K562 (cell line): ENCODE measurements around the gene SLC11A1. TPM values are rescaled to one million over a fixed set of nuclear protein-coding genes. Genes with fewer than 3 reads are reported as not detected.

Experiments
- ATAC-seq: fragments of 200-7000 bp; cut with Tn5 transposase; 3 replicates; pipeline ENCODE4 v1.9.1; 2020; ENCODE audit warnings: moderate library complexity
- BruUV-seq: library from RNA; stranded (reverse); fragments of 400-500 nt; replicated peaks from 2 replicates; lab custom pipeline; 2021; lab: Mats Ljungman, UMichigan
- CTCF ChIA-PET: fragments of 300-600 bp; formaldehyde crosslinking; extraction: SDS; loops from one replicate; lab custom pipeline; 2021; ENCODE audit warnings: low intra/inter-chr PET ratio; lab: Yijun Ruan, JAX
- POLR2A ChIA-PET: fragments of 300-600, 350-650 bp; sonication (Branson Sonifier 250); formaldehyde crosslinking; extraction: SDS; loops from one replicate; lab custom pipeline; 2021; ENCODE audit warnings: antibody characterized with exemption, inconsistent platforms; lab: Yijun Ruan, JAX
- DNase-seq, 4 experiments: peaks; one replicate each; pipeline versions ENCODE4 v3.0.0 to v3.0.0-alpha.2; 2011 to 2018; ENCODE audit warnings: low spot score in 3 of 4, mixed read lengths in 3 of 4; ENCODE audit errors: extremely low read depth in 1 of 4
- FAIRE-seq: peaks from 2 replicates; lab custom pipeline; 2011; peaks lifted over from hg19 to GRCh38; lab: Jason Lieb, UNC
- H2AFZ ChIP-seq: 2 replicates; pipeline ENCODE4 v1.6.0; 2011; ENCODE audit warnings: low read depth, low read length, control low read depth, inconsistent platforms
- H3K27ac ChIP-seq: fragments of 200-600 bp; 3 replicates; pipeline ENCODE4 v1.8.0; 2011; ENCODE audit warnings: low read depth, mild to moderate bottlenecking, control low read depth, inconsistent platforms, low read length, moderate library complexity, mixed read lengths; ENCODE audit errors: extremely low read depth
- H3K27me3 ChIP-seq, 2 experiments: fragments of 300-600 bp in 1 of 2; 2 replicates in 1 of 2; 3 replicates in 1 of 2; pipeline versions ENCODE4 v1.6.0 to v1.8.0; 2011; ENCODE audit warnings: inconsistent platforms in 2 of 2, low read length in 2 of 2, mild to moderate bottlenecking in 1 of 2, mixed read lengths in 1 of 2, moderate library complexity in 1 of 2; ENCODE audit not compliant: control insufficient read depth in 2 of 2, insufficient read depth in 2 of 2
- H3K36me3 ChIP-seq: fragments of 300-600 bp; 3 replicates; pipeline ENCODE4 v1.8.0; 2011; ENCODE audit warnings: mild to moderate bottlenecking, low read length, inconsistent platforms; ENCODE audit not compliant: control insufficient read depth, insufficient read depth
- H3K4me1 ChIP-seq, 2 experiments: fragments of 200-600 bp in 1 of 2; replicated peaks in 1 of 2; 2 replicates in 1 of 2; 3 replicates in 1 of 2; pipeline versions ENCODE4 v1.5.1 to v1.8.0; 2011; ENCODE audit warnings: inconsistent platforms in 2 of 2, low read length in 2 of 2, mild to moderate bottlenecking in 1 of 2, mixed read lengths in 1 of 2, moderate library complexity in 1 of 2; ENCODE audit not compliant: control insufficient read depth in 2 of 2, insufficient read depth in 2 of 2
- H3K4me2 ChIP-seq: 2 replicates; pipeline ENCODE4 v1.6.1; 2011; ENCODE audit warnings: low read length, control low read depth, inconsistent platforms, mixed read lengths; ENCODE audit not compliant: insufficient read depth
- H3K4me3 ChIP-seq: fragments of 200-600 bp; sonication (generic), shearing (Covaris generic); 2 replicates; pipeline ENCODE4 v1.5.1; 2016; ENCODE audit warnings: control low read depth, inconsistent platforms
- H3K79me2 ChIP-seq: fragments of 200-600 bp; 3 replicates; pipeline ENCODE4 v1.8.0; 2011; ENCODE audit warnings: low read length, inconsistent platforms; ENCODE audit not compliant: control insufficient read depth, insufficient read depth
- H3K9ac ChIP-seq, 2 experiments: 2 replicates each; pipeline versions ENCODE4 v1.6.0 to v1.6.1; 2011; ENCODE audit warnings: low read depth in 2 of 2, low read length in 2 of 2, control low read depth in 1 of 2, inconsistent platforms in 1 of 2, mild to moderate bottlenecking in 1 of 2, mixed read lengths in 1 of 2; ENCODE audit not compliant: insufficient read depth in 1 of 2
- H3K9me1 ChIP-seq: one replicate; pipeline ENCODE4 v1.6.0; 2011; ENCODE audit warnings: inconsistent platforms, mild to moderate bottlenecking, low read length, moderate library complexity; ENCODE audit not compliant: control insufficient read depth, insufficient read depth
- H3K9me3 ChIP-seq: replicated peaks from 2 replicates; pipeline ENCODE4 v1.5.1; 2011; ENCODE audit warnings: low read depth, low read length, inconsistent platforms; ENCODE audit not compliant: control insufficient read depth, insufficient read depth
- H4K20me1 ChIP-seq: replicated peaks from 2 replicates; pipeline ENCODE4 v1.6.1; 2011; ENCODE audit warnings: low read length, inconsistent platforms, mixed read lengths; ENCODE audit not compliant: control insufficient read depth, insufficient read depth
- BRD4 ChIP-seq: fragments of 200-600 bp; sonication (generic); IDR thresholded peaks from 2 replicates; pipeline ENCODE4 v1.6.1; 2017; ENCODE audit warnings: inconsistent platforms
- CBFA2T2 ChIP-seq: fragments of 450-650 bp; conservative IDR thresholded peaks from 2 replicates; pipeline ENCODE4 v1.6.1; 2017; ENCODE audit warnings: mild to moderate bottlenecking
- TSC22D4 ChIP-seq: fragments of 450-650 bp; IDR thresholded peaks from 2 replicates; pipeline ENCODE4 v1.6.1; 2016; ENCODE audit warnings: missing genetic modification characterization, missing biosample characterization, control low read depth
- ZKSCAN3 ChIP-seq: fragments of 250-450 bp; sonication (Bioruptor Pico); IDR thresholded peaks from 2 replicates; pipeline ENCODE4 v1.4.0; 2020
- WGBS: fragments of 100-300 bp; shearing (Covaris generic); methylation state at CpG from one replicate; pipeline ENCODE4 v1.1.6; 2016; ENCODE audit warnings: low coverage, mixed read lengths; ENCODE audit not compliant: insufficient coverage; ENCODE audit errors: missing lambda C conversion rate; 5-methylcytosine and 5-hydroxymethylcytosine counted together
- in situ Hi-C: fragments of 300-500 bp; cut with MboI; formaldehyde crosslinking; loops from 4 replicates; pipeline ENCODE4 v1.15.0; 2018; ENCODE audit warnings: inconsistent platforms, mixed read lengths
- intact Hi-C: fragments of 100-400 bp; cut with micrococcal nuclease; formaldehyde crosslinking; loops from 2 replicates; pipeline ENCODE4 v1.14.2; 2022
- polyA plus RNA-seq, 8 experiments: library from polyadenylated mRNA; depleted of rRNA in 4 of 8; stranded (reverse) in 5 of 8; unstranded in 3 of 8; fragments of >200 nt; fragmentation: Nextera tagmentation in 2 of 8; fragmentation: Illumina TruSeq in 1 of 8; extraction: Ambion mirVana in 2 of 8; extraction: Trizol in 1 of 8; gene quantifications; 2 replicates each; pipeline versions ENCODE4 v1.2.1 to v1.2.3, GENCODE V29; 2011 to 2014; ENCODE audit warnings: inconsistent platforms in 1 of 8, missing spikeins in 1 of 8
- total RNA-seq, 7 experiments: library from RNA; depleted of rRNA in 6 of 7; stranded (reverse); fragments of >200 nt in 6 of 7; fragmentation: Illumina TruSeq in 2 of 7; extraction: Trizol in 2 of 7; gene quantifications; 2 replicates each; pipeline versions ENCODE4 v1.2.1 to v1.2.3, GENCODE V29; 2011 to 2021; ENCODE audit warnings: low replicate concordance in 1 of 7
- TF ChIP-seq, protein P1 (sequence below): sonication (generic); formaldehyde crosslinking; IDR thresholded peaks from 2 replicates; pipeline ENCODE4 v1.8.0; 2023; ENCODE audit warnings: mild to moderate bottlenecking, missing genetic modification reagents

SLC11A1 gene
- total and polyA plus RNA-seq, 9 of the 15 experiments (the other 6 are each of a cell fraction or from before 2014, with no cell fraction given) = 0.35 to 1.6 (median 0.65) TPM

DNA sequence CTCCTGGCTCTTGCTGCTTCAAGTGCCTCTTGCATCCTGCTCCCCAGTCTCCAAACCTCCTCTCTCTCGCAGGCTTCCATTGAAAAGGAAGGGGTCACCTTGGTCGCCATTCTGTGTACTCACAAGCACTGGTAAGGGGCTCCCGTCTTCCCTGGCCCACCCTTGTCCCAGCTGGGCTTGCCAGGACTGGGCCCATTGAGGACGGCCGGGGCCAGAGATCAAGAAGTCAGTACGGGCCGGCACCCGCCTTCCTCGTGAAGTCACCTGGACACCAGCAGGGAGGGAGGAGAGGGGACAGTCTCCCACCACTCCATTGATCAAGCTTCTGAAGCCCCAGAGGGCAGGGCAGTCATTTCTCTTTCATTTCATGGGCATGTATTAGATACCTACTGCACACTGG, 41.4 kb upstream of the SLC11A1 start:
- CTCF ChIA-PET = no interaction called here
- Histone ChIP-seq H4K20me1 (no peaks in the 10 kb centered on the region), H3K27ac (no peak overlapping the region), H3K79me2 (peaks cover under 1% of the 10 kb centered on the region; the same call in 1 of the 3 replicates), H3K4me3 (no peak overlapping the region), H3K36me3 (peaks cover 13% of the 10 kb centered on the region; the same call in 1 of the 3 replicates), H3K4me2 (no peak overlapping the region), H2AFZ (no peak overlapping the region)
- no peak for FAIRE-seq
- no TSS peak for BruUV-seq
- WGBS = 85% methylated on average over 5 of the region's 9 CpGs
- TF ChIP-seq TSC22D4 (tag) (no peak), BRD4 (no peak), CBFA2T2 (no peak), ZKSCAN3 (CRISPR knock-in tag) (no peak)
- TF ChIP-seq, protein P1, sequence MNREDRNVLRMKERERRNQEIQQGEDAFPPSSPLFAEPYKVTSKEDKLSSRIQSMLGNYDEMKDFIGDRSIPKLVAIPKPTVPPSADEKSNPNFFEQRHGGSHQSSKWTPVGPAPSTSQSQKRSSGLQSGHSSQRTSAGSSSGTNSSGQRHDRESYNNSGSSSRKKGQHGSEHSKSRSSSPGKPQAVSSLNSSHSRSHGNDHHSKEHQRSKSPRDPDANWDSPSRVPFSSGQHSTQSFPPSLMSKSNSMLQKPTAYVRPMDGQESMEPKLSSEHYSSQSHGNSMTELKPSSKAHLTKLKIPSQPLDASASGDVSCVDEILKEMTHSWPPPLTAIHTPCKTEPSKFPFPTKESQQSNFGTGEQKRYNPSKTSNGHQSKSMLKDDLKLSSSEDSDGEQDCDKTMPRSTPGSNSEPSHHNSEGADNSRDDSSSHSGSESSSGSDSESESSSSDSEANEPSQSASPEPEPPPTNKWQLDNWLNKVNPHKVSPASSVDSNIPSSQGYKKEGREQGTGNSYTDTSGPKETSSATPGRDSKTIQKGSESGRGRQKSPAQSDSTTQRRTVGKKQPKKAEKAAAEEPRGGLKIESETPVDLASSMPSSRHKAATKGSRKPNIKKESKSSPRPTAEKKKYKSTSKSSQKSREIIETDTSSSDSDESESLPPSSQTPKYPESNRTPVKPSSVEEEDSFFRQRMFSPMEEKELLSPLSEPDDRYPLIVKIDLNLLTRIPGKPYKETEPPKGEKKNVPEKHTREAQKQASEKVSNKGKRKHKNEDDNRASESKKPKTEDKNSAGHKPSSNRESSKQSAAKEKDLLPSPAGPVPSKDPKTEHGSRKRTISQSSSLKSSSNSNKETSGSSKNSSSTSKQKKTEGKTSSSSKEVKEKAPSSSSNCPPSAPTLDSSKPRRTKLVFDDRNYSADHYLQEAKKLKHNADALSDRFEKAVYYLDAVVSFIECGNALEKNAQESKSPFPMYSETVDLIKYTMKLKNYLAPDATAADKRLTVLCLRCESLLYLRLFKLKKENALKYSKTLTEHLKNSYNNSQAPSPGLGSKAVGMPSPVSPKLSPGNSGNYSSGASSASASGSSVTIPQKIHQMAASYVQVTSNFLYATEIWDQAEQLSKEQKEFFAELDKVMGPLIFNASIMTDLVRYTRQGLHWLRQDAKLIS (CRISPR knock-in tag) = no peak
- TF ChIP-seq, all 486 proteins: peak for 0
- H3K9ac ChIP-seq = no peak overlapping the region; a peak in 1 of 4 replicates
- no peaks in the 10 kb centered on the region for H3K9me1 ChIP-seq
- DNase-seq (no peak), ATAC-seq (no peak)
- no peaks in the 10 kb centered on the region for H3K27me3 ChIP-seq
- in situ Hi-C loops = no loop called here
- H3K4me1 ChIP-seq = peaks cover 0 to 8% of the 10 kb centered on the region in 2 experiments; a peak in 3 of 5 replicates
- intact Hi-C loops = no loop called here
- POLR2A ChIA-PET = no interaction called here
- H3K9me3 ChIP-seq = no peaks in the 10 kb centered on the region
